K562 (cell line): ENCODE measurements around the gene SLC16A1. TPM values are rescaled to one million over a fixed set of nuclear protein-coding genes. Genes with fewer than 3 reads are reported as not detected.
A peak's percentile ranks its signal among the peaks of the same experiment; 100 is the strongest.

Source experiments
- ARID2 ChIP-seq: fragments of 450-650 bp; IDR thresholded peaks from 2 replicates; pipeline ENCODE4 v1.6.1; 2017; ENCODE audit warnings: antibody characterized with exemption, mild to moderate bottlenecking
- BRD4 ChIP-seq: fragments of 200-600 bp; sonication (generic); IDR thresholded peaks from 2 replicates; pipeline ENCODE4 v1.6.1; 2017; ENCODE audit warnings: inconsistent platforms
- DPF2 ChIP-seq: fragments of 450-650 bp; IDR thresholded peaks from 2 replicates; pipeline ENCODE4 v1.6.1; 2016
- FOXK2 ChIP-seq, 2 experiments: fragments of 450-650 bp; IDR thresholded peaks in 1 of 2; conservative IDR thresholded peaks in 1 of 2; 2 replicates each; pipeline ENCODE4 v1.6.1; 2016; ENCODE audit warnings: low read depth in 2 of 2, mild to moderate bottlenecking in 1 of 2
- HNRNPL ChIP-seq: fragments of 200-400 bp; formaldehyde crosslinking; IDR thresholded peaks from 2 replicates; pipeline ENCODE4 v1.6.1; 2017; ENCODE audit warnings: low read depth, mild to moderate bottlenecking, low read length
- MCM2 ChIP-seq: fragments of 450-650 bp; IDR thresholded peaks from 2 replicates; pipeline ENCODE4 v1.6.1; 2017; ENCODE audit warnings: low read depth, mild to moderate bottlenecking
- MCM3 ChIP-seq: fragments of 450-650 bp; IDR thresholded peaks from 2 replicates; pipeline ENCODE4 v1.6.1; 2016
- NBN ChIP-seq: fragments of 450-650 bp; IDR thresholded peaks from 2 replicates; pipeline ENCODE4 v1.6.1; 2016; ENCODE audit warnings: low read depth, mild to moderate bottlenecking
- NFE2 ChIP-seq: IDR thresholded peaks from 2 replicates; pipeline ENCODE4 v1.6.1; 2014; ENCODE audit warnings: antibody characterized with exemption, low read depth
- SIRT6 ChIP-seq: IDR thresholded peaks from one replicate; pipeline ENCODE4 v1.6.1; 2012; ENCODE audit warnings: low read depth, mild to moderate bottlenecking, control low read depth, inconsistent platforms, low read length, moderate library complexity
- TAF15 ChIP-seq: fragments of 200-400 bp; formaldehyde crosslinking; IDR thresholded peaks from 2 replicates; pipeline ENCODE4 v1.6.1; 2017; ENCODE audit warnings: mild to moderate bottlenecking, low read depth, low read length, moderate library complexity
- ZNF699 ChIP-seq: fragments of 250-450 bp; sonication (Bioruptor Pico); IDR thresholded peaks from 2 replicates; pipeline ENCODE4 v1.8.0; 2021; ENCODE audit warnings: mild to moderate bottlenecking, moderate library complexity; ENCODE audit not compliant: insufficient replicate concordance
- ZNF76 ChIP-seq: fragments of 250-450 bp; sonication (Bioruptor Pico); IDR thresholded peaks from 2 replicates; pipeline ENCODE4 v1.4.0; 2020; ENCODE audit warnings: mild to moderate bottlenecking, moderate library complexity, borderline replicate concordance
- polyA plus RNA-seq, 8 experiments: library from polyadenylated mRNA; depleted of rRNA in 4 of 8; stranded (reverse) in 5 of 8; unstranded in 3 of 8; fragments of >200 nt; fragmentation: Nextera tagmentation in 2 of 8; fragmentation: Illumina TruSeq in 1 of 8; extraction: Ambion mirVana in 2 of 8; extraction: Trizol in 1 of 8; gene quantifications; 2 replicates each; pipeline versions ENCODE4 v1.2.1 to v1.2.3, GENCODE V29; 2011 to 2014; ENCODE audit warnings: inconsistent platforms in 1 of 8, missing spikeins in 1 of 8
- total RNA-seq, 7 experiments: library from RNA; depleted of rRNA in 6 of 7; stranded (reverse); fragments of >200 nt in 6 of 7; fragmentation: Illumina TruSeq in 2 of 7; extraction: Trizol in 2 of 7; gene quantifications; 2 replicates each; pipeline versions ENCODE4 v1.2.1 to v1.2.3, GENCODE V29; 2011 to 2021; ENCODE audit warnings: low replicate concordance in 1 of 7
- TF ChIP-seq, protein P1 (sequence below): fragments of 450-650 bp; IDR thresholded peaks from 2 replicates; pipeline ENCODE4 v1.6.1; 2016; ENCODE audit warnings: mild to moderate bottlenecking, moderate library complexity
- TF ChIP-seq, protein P2 (sequence below): fragments of 250-450 bp; sonication (Bioruptor Pico); IDR thresholded peaks from 2 replicates; pipeline ENCODE4 v1.4.0; 2020; ENCODE audit warnings: mild to moderate bottlenecking, moderate library complexity

SLC16A1 gene
- total and polyA plus RNA-seq, 9 of the 15 experiments (the other 6 are each of a cell fraction or from before 2014, with no cell fraction given), result 73.1 to 244 (median 117) TPM

- no peak for TF ChIP-seq ZNF76 (CRISPR knock-in tag)
- TF ChIP-seq FOXK2 (conservative IDR thresholded peaks at IDR 0.05 in 1 of 2, IDR thresholded peaks at IDR 0.05 in 1 of 2; ENCODE audit: low read depth in 2 of 2), result peak; percentile 88 to 92
- TF ChIP-seq HNRNPL, result no peak
- no peak for TF ChIP-seq ARID2
- peak; percentile 97 for TF ChIP-seq NBN
- peak; percentile 23; the same call in 1 of the 2 replicates for TF ChIP-seq BRD4
- no peak for TF ChIP-seq MCM3
- TF ChIP-seq, protein P1, sequence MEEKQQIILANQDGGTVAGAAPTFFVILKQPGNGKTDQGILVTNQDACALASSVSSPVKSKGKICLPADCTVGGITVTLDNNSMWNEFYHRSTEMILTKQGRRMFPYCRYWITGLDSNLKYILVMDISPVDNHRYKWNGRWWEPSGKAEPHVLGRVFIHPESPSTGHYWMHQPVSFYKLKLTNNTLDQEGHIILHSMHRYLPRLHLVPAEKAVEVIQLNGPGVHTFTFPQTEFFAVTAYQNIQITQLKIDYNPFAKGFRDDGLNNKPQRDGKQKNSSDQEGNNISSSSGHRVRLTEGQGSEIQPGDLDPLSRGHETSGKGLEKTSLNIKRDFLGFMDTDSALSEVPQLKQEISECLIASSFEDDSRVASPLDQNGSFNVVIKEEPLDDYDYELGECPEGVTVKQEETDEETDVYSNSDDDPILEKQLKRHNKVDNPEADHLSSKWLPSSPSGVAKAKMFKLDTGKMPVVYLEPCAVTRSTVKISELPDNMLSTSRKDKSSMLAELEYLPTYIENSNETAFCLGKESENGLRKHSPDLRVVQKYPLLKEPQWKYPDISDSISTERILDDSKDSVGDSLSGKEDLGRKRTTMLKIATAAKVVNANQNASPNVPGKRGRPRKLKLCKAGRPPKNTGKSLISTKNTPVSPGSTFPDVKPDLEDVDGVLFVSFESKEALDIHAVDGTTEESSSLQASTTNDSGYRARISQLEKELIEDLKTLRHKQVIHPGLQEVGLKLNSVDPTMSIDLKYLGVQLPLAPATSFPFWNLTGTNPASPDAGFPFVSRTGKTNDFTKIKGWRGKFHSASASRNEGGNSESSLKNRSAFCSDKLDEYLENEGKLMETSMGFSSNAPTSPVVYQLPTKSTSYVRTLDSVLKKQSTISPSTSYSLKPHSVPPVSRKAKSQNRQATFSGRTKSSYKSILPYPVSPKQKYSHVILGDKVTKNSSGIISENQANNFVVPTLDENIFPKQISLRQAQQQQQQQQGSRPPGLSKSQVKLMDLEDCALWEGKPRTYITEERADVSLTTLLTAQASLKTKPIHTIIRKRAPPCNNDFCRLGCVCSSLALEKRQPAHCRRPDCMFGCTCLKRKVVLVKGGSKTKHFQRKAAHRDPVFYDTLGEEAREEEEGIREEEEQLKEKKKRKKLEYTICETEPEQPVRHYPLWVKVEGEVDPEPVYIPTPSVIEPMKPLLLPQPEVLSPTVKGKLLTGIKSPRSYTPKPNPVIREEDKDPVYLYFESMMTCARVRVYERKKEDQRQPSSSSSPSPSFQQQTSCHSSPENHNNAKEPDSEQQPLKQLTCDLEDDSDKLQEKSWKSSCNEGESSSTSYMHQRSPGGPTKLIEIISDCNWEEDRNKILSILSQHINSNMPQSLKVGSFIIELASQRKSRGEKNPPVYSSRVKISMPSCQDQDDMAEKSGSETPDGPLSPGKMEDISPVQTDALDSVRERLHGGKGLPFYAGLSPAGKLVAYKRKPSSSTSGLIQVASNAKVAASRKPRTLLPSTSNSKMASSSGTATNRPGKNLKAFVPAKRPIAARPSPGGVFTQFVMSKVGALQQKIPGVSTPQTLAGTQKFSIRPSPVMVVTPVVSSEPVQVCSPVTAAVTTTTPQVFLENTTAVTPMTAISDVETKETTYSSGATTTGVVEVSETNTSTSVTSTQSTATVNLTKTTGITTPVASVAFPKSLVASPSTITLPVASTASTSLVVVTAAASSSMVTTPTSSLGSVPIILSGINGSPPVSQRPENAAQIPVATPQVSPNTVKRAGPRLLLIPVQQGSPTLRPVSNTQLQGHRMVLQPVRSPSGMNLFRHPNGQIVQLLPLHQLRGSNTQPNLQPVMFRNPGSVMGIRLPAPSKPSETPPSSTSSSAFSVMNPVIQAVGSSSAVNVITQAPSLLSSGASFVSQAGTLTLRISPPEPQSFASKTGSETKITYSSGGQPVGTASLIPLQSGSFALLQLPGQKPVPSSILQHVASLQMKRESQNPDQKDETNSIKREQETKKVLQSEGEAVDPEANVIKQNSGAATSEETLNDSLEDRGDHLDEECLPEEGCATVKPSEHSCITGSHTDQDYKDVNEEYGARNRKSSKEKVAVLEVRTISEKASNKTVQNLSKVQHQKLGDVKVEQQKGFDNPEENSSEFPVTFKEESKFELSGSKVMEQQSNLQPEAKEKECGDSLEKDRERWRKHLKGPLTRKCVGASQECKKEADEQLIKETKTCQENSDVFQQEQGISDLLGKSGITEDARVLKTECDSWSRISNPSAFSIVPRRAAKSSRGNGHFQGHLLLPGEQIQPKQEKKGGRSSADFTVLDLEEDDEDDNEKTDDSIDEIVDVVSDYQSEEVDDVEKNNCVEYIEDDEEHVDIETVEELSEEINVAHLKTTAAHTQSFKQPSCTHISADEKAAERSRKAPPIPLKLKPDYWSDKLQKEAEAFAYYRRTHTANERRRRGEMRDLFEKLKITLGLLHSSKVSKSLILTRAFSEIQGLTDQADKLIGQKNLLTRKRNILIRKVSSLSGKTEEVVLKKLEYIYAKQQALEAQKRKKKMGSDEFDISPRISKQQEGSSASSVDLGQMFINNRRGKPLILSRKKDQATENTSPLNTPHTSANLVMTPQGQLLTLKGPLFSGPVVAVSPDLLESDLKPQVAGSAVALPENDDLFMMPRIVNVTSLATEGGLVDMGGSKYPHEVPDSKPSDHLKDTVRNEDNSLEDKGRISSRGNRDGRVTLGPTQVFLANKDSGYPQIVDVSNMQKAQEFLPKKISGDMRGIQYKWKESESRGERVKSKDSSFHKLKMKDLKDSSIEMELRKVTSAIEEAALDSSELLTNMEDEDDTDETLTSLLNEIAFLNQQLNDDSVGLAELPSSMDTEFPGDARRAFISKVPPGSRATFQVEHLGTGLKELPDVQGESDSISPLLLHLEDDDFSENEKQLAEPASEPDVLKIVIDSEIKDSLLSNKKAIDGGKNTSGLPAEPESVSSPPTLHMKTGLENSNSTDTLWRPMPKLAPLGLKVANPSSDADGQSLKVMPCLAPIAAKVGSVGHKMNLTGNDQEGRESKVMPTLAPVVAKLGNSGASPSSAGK, result peak; percentile 53; the same call in 1 of the 2 replicates
- TF ChIP-seq MCM2, result no peak
- TF ChIP-seq DPF2, result peak; percentile 96
- peak; percentile 41 for TF ChIP-seq NFE2
- TF ChIP-seq TAF15, result no peak
- no peak for TF ChIP-seq ZNF699 (CRISPR knock-in tag)
- no peak for TF ChIP-seq SIRT6
- TF ChIP-seq, protein P2, sequence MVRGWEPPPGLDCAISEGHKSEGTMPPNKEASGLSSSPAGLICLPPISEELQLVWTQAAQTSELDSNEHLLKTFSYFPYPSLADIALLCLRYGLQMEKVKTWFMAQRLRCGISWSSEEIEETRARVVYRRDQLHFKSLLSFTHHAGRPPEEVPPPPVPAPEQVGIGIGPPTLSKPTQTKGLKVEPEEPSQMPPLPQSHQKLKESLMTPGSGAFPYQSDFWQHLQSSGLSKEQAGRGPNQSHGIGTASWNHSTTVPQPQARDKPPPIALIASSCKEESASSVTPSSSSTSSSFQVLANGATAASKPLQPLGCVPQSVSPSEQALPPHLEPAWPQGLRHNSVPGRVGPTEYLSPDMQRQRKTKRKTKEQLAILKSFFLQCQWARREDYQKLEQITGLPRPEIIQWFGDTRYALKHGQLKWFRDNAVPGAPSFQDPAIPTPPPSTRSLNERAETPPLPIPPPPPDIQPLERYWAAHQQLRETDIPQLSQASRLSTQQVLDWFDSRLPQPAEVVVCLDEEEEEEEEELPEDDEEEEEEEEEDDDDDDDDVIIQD (CRISPR knock-in tag), result no peak
Observed at GRCh38 chr1:112935461-112936111, 20.4 kb downstream of the SLC16A1 start (continued).
